HCT116 (cell line): Measurements from ENCODE around the gene PEAK1. TPM values are rescaled to one million over a fixed set of nuclear protein-coding genes. Genes with fewer than 3 reads are reported as not detected.
"Not testable (repeated sequence)": the region's sequence is repeated elsewhere in the genome, so short reads cannot be mapped to it uniquely, and the experiment has no call there.

Experiments
- ATAC-seq: fragments of 200-7000 bp; cut with Tn5 transposase; 2 replicates; pipeline ENCODE4 v1.9.1; 2020; ENCODE audit warnings: mild to moderate bottlenecking, moderate library complexity
- BruUV-seq: library from RNA; stranded (reverse); fragments of 400-500 nt; replicated peaks from 2 replicates; lab custom pipeline; 2021; lab: Mats Ljungman, UMichigan
- CTCF ChIA-PET: fragments of 300-600 bp; sonication (Branson Sonifier 250); formaldehyde crosslinking; loops from one replicate; lab custom pipeline; 2021; ENCODE audit warnings: antibody characterized with exemption; lab: Charles Lee
- POLR2A ChIA-PET: fragments of 300-600, 350-600 bp; sonication (Branson Sonifier 250); formaldehyde crosslinking; loops from one replicate; lab custom pipeline; 2021; ENCODE audit warnings: antibody characterized with exemption; lab: Charles Lee
- RAD21 ChIA-PET, 2 experiments: fragments of 300-600 bp; sonication (Branson Sonifier 250); formaldehyde crosslinking; loops; one replicate each; lab custom pipeline; 2023; ENCODE audit warnings: low total read pairs in 2 of 2; ENCODE audit not compliant: uncharacterized antibody in 2 of 2, unreplicated experiment in 2 of 2, low non-redundant PET in 1 of 2; lab: Charles Lee
- DNase-seq: peaks from one replicate; pipeline ENCODE4 v3.0.0-alpha.2; 2010; ENCODE audit warnings: low read depth, low spot score
- H2AFZ ChIP-seq: fragments of 200-600 bp; shearing (Covaris generic), sonication (generic); 2 replicates; pipeline ENCODE4 v1.6.1; 2017; ENCODE audit warnings: low read depth, mixed run types, mixed read lengths, antibody characterized with exemption, low read length; ENCODE audit not compliant: poor library complexity, severe bottlenecking
- H3K27ac ChIP-seq: 2 replicates; pipeline ENCODE4 v1.5.1; 2012; ENCODE audit warnings: low read depth, low read length
- H3K27me3 ChIP-seq: fragments of 200-600 bp; sonication (generic); 2 replicates; pipeline ENCODE4 v1.6.1; 2016; ENCODE audit warnings: mixed run types, low read length, mixed read lengths; ENCODE audit not compliant: insufficient read depth
- H3K36me3 ChIP-seq, 2 experiments: fragments of 200-500 bp in 1 of 2; fragments of 200-600 bp in 1 of 2; sonication (Bioruptor generic) in 1 of 2; sonication (generic) in 1 of 2; 2 replicates each; pipeline versions ENCODE4 v1.5.1 to v1.6.1; 2014 to 2016; ENCODE audit warnings: low read length in 2 of 2, inconsistent platforms in 1 of 2, mixed read lengths in 1 of 2, mixed run types in 1 of 2; ENCODE audit not compliant: insufficient read depth in 2 of 2, control insufficient read depth in 1 of 2
- H3K4me1 ChIP-seq, 2 experiments: fragments of 200-600 bp in 1 of 2; sonication (generic) in 1 of 2; 2 replicates each; pipeline versions ENCODE4 v1.5.1 to v1.6.1; 2012 to 2017; ENCODE audit warnings: low read length in 2 of 2, inconsistent platforms in 1 of 2, mild to moderate bottlenecking in 1 of 2, mixed read lengths in 1 of 2, mixed run types in 1 of 2, moderate library complexity in 1 of 2; ENCODE audit not compliant: insufficient read depth in 2 of 2, control insufficient read depth in 1 of 2
- H3K4me2 ChIP-seq: fragments of 200-600 bp; sonication (generic); 2 replicates; pipeline ENCODE4 v1.6.1; 2017; ENCODE audit warnings: mixed run types, low read length, mixed read lengths
- H3K4me3 ChIP-seq, 2 experiments: fragments of 200-600 bp in 1 of 2; sonication (generic) in 1 of 2; replicated peaks in 1 of 2; 2 replicates each; pipeline ENCODE4 v1.5.1; 2011 to 2016; ENCODE audit warnings: low read length in 2 of 2, control low read depth in 1 of 2, low read depth in 1 of 2, mild to moderate bottlenecking in 1 of 2, mixed read lengths in 1 of 2, mixed run types in 1 of 2
- H3K79me2 ChIP-seq: fragments of 200-600 bp; sonication (generic); 2 replicates; pipeline ENCODE4 v1.6.1; 2017; ENCODE audit warnings: mild to moderate bottlenecking, mixed run types, low read length, moderate library complexity, mixed read lengths; ENCODE audit not compliant: insufficient read depth
- H3K9ac ChIP-seq: fragments of 200-600 bp; sonication (generic); 2 replicates; pipeline ENCODE4 v1.6.1; 2016; ENCODE audit warnings: low read length, mixed read lengths
- H3K9me2 ChIP-seq: fragments of 200-600 bp; sonication (generic), shearing (Covaris generic); 2 replicates; pipeline ENCODE4 v1.6.1; 2017; ENCODE audit warnings: mixed run types, mild to moderate bottlenecking, moderate library complexity; ENCODE audit not compliant: insufficient read depth
- H3K9me3 ChIP-seq, 2 experiments: fragments of 200-500 bp in 1 of 2; fragments of 200-600 bp in 1 of 2; sonication (Bioruptor generic) in 1 of 2; sonication (generic) in 1 of 2; 2 replicates each; pipeline ENCODE4 v1.6.1; 2014 to 2017; ENCODE audit warnings: low read length in 2 of 2, mixed read lengths in 2 of 2, inconsistent platforms in 1 of 2, low read depth in 1 of 2, mild to moderate bottlenecking in 1 of 2, mixed run types in 1 of 2, moderate library complexity in 1 of 2; ENCODE audit not compliant: control insufficient read depth in 1 of 2, insufficient read depth in 1 of 2
- H4K20me1 ChIP-seq: fragments of 200-600 bp; sonication (generic), shearing (Covaris generic); 2 replicates; pipeline ENCODE4 v1.6.1; 2017; ENCODE audit warnings: mixed run types, mild to moderate bottlenecking, moderate library complexity; ENCODE audit not compliant: insufficient read depth
- CEBPB ChIP-seq: IDR thresholded peaks from 2 replicates; pipeline ENCODE4 v1.6.1; 2012; ENCODE audit warnings: low read depth
- JUND ChIP-seq: IDR thresholded peaks from 2 replicates; pipeline ENCODE4 v1.6.1; 2012
- ZFX ChIP-seq: fragments of 450-650 bp; IDR thresholded peaks from 2 replicates; pipeline ENCODE4 v1.6.1; 2017
- intact Hi-C: fragments of 100-400 bp; cut with micrococcal nuclease; formaldehyde crosslinking; loops from 2 replicates; pipeline ENCODE4 v1.10.0; 2022
- total RNA-seq: library from RNA; stranded (reverse); gene quantifications from one replicate; pipeline ENCODE4 v1.2.1, GENCODE V29; 2021; ENCODE audit not compliant: unreplicated experiment
- TF ChIP-seq, protein P1 (sequence below): IDR thresholded peaks from 2 replicates; pipeline ENCODE4 v1.6.1; 2012

The PEAK1 gene
- total RNA-seq, 1 experiment from 2014 or later: 23.4 TPM

- TF ChIP-seq, protein P1, sequence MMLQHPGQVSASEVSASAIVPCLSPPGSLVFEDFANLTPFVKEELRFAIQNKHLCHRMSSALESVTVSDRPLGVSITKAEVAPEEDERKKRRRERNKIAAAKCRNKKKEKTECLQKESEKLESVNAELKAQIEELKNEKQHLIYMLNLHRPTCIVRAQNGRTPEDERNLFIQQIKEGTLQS: no peak
- TF ChIP-seq CEBPB (no peak), ZFX (no peak), JUND (no peak)
These were observed 8.9 kb downstream of the PEAK1 start (continued) for GRCh38 chr15:77410701-77411618.

- H3K36me3 ChIP-seq, ATAC-seq, H3K27me3 ChIP-seq, DNase-seq, H3K4me3 ChIP-seq, H3K27ac ChIP-seq, H3K4me1 ChIP-seq, H3K9ac ChIP-seq, intact Hi-C loops, BruUV-seq, H3K4me2 ChIP-seq, CTCF ChIA-PET, H3K9me2 ChIP-seq, RAD21 ChIA-PET, H3K9me3 ChIP-seq, H4K20me1 ChIP-seq, H2AFZ ChIP-seq: not testable (repeated sequence)
- H3K79me2 ChIP-seq: peaks cover 17% of the 10 kb centered on the region
- POLR2A ChIA-PET: interaction anchor here (0.8 kb wide), 1 partner anchor 9 kb away, joined by 3 read pairs; no protein-coding TSS in a partner anchor
These were observed 9.8 kb downstream of the PEAK1 start for GRCh38 chr15:77410157-77410500.
